Nephron (organoid): ENCODE measurements around the gene STING1.

Experiments
- H3K27ac Mint-ChIP-seq, 3 experiments: 2 replicates each; pipeline ENCODE4 v1.8.0; 2020; ENCODE audit warnings: mixed read lengths in 3 of 3, mild to moderate bottlenecking in 2 of 3, moderate library complexity in 1 of 3
- H3K27me3 Mint-ChIP-seq: 2 replicates; pipeline ENCODE4 v1.8.0; 2021; ENCODE audit warnings: low read depth, mild to moderate bottlenecking, moderate library complexity, mixed read lengths
- H3K36me3 Mint-ChIP-seq: 2 replicates; pipeline ENCODE4 v1.8.0; 2020; ENCODE audit warnings: low read depth, mixed read lengths
- H3K4me1 Mint-ChIP-seq: 2 replicates; pipeline ENCODE4 v1.8.0; 2020; ENCODE audit warnings: mixed read lengths
- H3K4me3 Mint-ChIP-seq, 3 experiments: 2 replicates each; pipeline ENCODE4 v1.8.0; 2020; ENCODE audit warnings: mild to moderate bottlenecking in 3 of 3, mixed read lengths in 3 of 3, moderate library complexity in 2 of 3
- H3K9me3 Mint-ChIP-seq: 2 replicates; pipeline ENCODE4 v1.8.0; 2020; ENCODE audit warnings: mixed read lengths
- CTCF ChIP-seq, 3 experiments: fragments of 200-600 bp; sonication (generic); IDR thresholded peaks; one replicate each; pipeline ENCODE4 v1.5.0; 2021; ENCODE audit warnings: antibody characterized with exemption in 3 of 3; ENCODE audit not compliant: unreplicated experiment in 3 of 3

The STING1 gene

GRCh38 chr5:139454568-139455290 lies 27.8 kb downstream of the STING1 start:
- H3K4me3 Mint-ChIP-seq, result no peak overlapping the region
- H3K4me1 Mint-ChIP-seq, result no peaks in the 10 kb centered on the region
- H3K27me3 Mint-ChIP-seq, result peaks cover 4% of the 10 kb centered on the region
- peak overlapping the region in 1 of 3 experiments; percentile 44 for H3K27ac Mint-ChIP-seq
- TF ChIP-seq CTCF (IDR thresholded peaks at IDR 0.05; ENCODE audit: unreplicated experiment in 3 of 3), result no peak
- H3K9me3 Mint-ChIP-seq, result no peaks in the 10 kb centered on the region
- no peaks in the 10 kb centered on the region for H3K36me3 Mint-ChIP-seq

- Mint-ChIP-seq H3K27ac (no peak overlapping the region), H3K36me3 (no peaks in the 10 kb centered on the region), H3K27me3 (peaks cover 4% of the 10 kb centered on the region), H3K4me3 (no peak overlapping the region), H3K4me1 (no peaks in the 10 kb centered on the region), H3K9me3 (no peaks in the 10 kb centered on the region)
- no peak for TF ChIP-seq CTCF (IDR thresholded peaks at IDR 0.05; ENCODE audit: unreplicated experiment in 3 of 3)
Observed at GRCh38 chr5:139453683-139454567, 28.6 kb downstream of the STING1 start.

- no peak overlapping the region for H3K4me3 Mint-ChIP-seq
- no peak for TF ChIP-seq CTCF (IDR thresholded peaks at IDR 0.05; ENCODE audit: unreplicated experiment in 3 of 3)
- no peaks in the 10 kb centered on the region for H3K9me3 Mint-ChIP-seq
- peaks cover 6% of the 10 kb centered on the region for H3K4me1 Mint-ChIP-seq
- H3K27me3 Mint-ChIP-seq, result peaks cover 4% of the 10 kb centered on the region
- no peak overlapping the region for H3K27ac Mint-ChIP-seq
- H3K36me3 Mint-ChIP-seq, result no peaks in the 10 kb centered on the region
Observed at GRCh38 chr5:139451878-139452660, 30.5 kb downstream of the STING1 start.

- H3K4me3 Mint-ChIP-seq, result no peak overlapping the region
- no peak for TF ChIP-seq CTCF (IDR thresholded peaks at IDR 0.05; ENCODE audit: unreplicated experiment in 3 of 3)
- H3K9me3 Mint-ChIP-seq, result no peaks in the 10 kb centered on the region
- H3K27me3 Mint-ChIP-seq, result no peaks in the 10 kb centered on the region
- H3K36me3 Mint-ChIP-seq, result no peaks in the 10 kb centered on the region
- peaks cover 11% of the 10 kb centered on the region for H3K4me1 Mint-ChIP-seq
- H3K27ac Mint-ChIP-seq, result no peak overlapping the region
Observed at GRCh38 chr5:139451176-139451575, 31.4 kb downstream of the STING1 start.

GRCh38 chr5:139446956-139447779 lies 35.4 kb downstream of the STING1 start:
- H3K4me1 Mint-ChIP-seq, result peaks cover 35% of the 10 kb centered on the region
- H3K27ac Mint-ChIP-seq, result peak overlapping the region in 1 of 3 experiments; percentile 63
- TF ChIP-seq CTCF (IDR thresholded peaks at IDR 0.05; ENCODE audit: unreplicated experiment in 3 of 3), result no peak
- no peaks in the 10 kb centered on the region for H3K27me3 Mint-ChIP-seq
- H3K36me3 Mint-ChIP-seq, result no peaks in the 10 kb centered on the region
- no peaks in the 10 kb centered on the region for H3K9me3 Mint-ChIP-seq
- H3K4me3 Mint-ChIP-seq, result no peak overlapping the region
